Coronary artery (tissue), 2 donors: ENCODE data around the gene CDH4.

Experiments used
- DNase-seq: peaks from one replicate; pipeline ENCODE4 v3.0.0-alpha.2; 2017; ENCODE audit warnings: low spot score
- H3K27ac ChIP-seq, 2 donors: fragments of 200-600 bp; sonication (generic); one replicate each; pipeline ENCODE4 v1.5.1; 2016 to 2019
- H3K4me3 ChIP-seq: fragments of 200-600 bp; sonication (generic); 2 replicates; pipeline ENCODE4 v1.5.1; 2016; ENCODE audit warnings: mild to moderate bottlenecking, moderate library complexity
- CTCF ChIP-seq: fragments of 200-600 bp; sonication (generic); IDR thresholded peaks from one replicate; pipeline ENCODE4 v1.5.1; 2019; ENCODE audit warnings: antibody characterized with exemption

CDH4 gene

GRCh38 chr20:61866165-61866564 is 614.1 kb downstream of the CDH4 start:
- DNase-seq, result no peak
- Histone ChIP-seq H3K4me3 (no peak overlapping the region), H3K27ac (no peak overlapping the region)
- no peak for TF ChIP-seq CTCF

DNA sequence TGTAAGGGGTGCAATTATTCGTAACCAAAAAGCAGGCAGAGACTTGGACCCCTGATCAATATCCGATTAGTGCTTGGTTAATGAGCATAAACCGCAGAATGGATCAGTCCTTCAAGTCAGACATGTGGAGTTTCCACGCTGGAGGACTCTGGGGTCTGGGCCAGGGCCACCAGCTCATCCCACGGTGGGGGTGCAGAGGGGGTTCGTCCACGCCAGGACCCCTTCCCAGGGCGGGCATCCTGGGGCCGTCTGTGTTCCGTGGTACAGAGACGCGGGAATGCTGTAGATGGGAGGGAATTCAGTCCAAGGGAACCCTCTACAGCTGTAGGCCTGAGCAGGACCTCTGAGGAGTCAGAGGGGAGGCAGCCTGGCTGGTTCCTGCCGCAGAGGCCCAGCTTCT is 615.9 kb downstream of the CDH4 start:
- Histone ChIP-seq H3K27ac (no peak overlapping the region), H3K4me3 (no peak overlapping the region)
- no peak for TF ChIP-seq CTCF
- no peak for DNase-seq

GRCh38 chr20:61868466-61869090 is 616.5 kb downstream of the CDH4 start:
- DNase-seq, result no peak
- Histone ChIP-seq H3K27ac (no peak overlapping the region), H3K4me3 (no peak overlapping the region)
- no peak for TF ChIP-seq CTCF

DNA sequence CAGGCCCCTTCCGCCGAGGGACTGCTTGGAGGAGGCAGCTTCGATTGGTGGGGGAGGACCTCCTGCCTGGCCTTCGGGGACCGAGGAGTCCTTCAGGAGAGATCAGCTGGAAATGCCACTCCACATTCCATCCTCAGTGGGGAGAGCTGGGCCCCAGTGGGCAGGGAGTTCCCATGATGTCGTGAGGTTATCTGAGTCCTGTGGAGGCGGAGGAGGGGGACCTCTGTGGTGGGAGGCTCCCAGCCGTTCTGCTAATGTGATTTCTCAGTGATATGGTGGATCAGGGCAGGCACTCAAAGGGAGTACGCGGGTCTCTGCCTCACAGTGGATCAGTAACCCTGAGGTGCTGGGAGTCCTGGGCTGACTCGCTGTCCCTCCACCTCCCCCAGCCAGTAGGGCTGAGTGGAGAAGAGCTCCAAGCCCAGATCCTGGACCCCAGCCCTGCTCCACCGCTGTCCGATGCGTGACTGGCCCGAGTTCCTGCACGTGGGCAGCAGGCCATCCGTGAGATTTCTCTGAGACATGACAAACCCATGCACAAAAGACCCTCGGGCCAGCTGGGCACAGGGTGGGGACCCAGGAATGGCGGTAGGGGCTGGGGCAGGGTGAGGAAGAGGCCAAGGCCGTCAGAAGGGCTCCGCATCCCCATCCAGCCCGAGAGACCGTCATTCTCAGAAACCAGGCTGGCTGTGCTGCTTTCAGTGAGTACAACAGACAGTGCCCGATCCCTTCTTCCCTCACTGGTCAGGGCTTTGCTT is 617.9 kb downstream of the CDH4 start:
- no peak for DNase-seq
- H3K4me3 ChIP-seq, result no peak overlapping the region
- no peak for TF ChIP-seq CTCF
- H3K27ac ChIP-seq, result no peak overlapping the region

DNA sequence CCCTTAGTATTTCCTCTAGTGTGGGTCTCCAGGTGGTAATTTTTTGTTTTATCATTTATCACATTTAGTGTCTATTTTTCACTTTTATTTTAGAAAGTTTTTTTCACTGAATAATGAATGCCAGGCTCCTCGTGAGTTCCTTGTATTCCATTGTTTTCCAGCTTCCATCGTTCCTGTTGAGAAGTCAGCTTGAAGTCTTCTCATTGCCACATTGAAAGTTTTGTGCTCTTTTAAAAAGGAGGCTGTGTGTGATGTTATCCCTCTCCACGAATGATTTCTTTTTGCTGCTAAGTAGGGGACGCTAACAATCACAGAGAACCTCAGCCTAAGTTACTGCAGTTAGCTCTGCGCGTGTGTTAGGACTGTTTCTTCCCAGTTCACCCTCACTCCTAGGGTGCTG is 619.1 kb downstream of the CDH4 start:
- no peak for TF ChIP-seq CTCF
- no peak for DNase-seq
- no peak overlapping the region for H3K27ac ChIP-seq
- H3K4me3 ChIP-seq, result no peak overlapping the region

DNA sequence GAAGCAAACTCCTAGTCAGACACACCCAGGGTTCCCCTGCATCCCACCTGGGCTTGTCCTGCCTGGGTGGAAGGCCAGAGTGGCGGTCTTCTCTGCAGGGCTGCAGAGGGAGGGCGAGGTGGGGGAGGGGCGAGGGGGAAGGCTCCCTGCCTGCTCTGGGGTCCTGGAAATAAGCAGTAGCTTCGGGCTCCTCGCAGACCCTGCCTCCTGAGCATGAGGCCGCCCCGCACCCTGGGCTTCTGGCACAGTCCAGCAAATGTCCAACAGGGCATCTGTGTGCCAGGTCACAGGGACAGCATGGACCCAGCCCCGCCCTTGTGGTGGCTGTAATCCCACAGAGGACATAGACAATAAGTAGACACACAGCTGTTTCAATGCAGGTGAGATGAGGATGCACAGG is 619.9 kb downstream of the CDH4 start:
- no peak for DNase-seq
- no peak for TF ChIP-seq CTCF
- Histone ChIP-seq H3K4me3 (no peak overlapping the region), H3K27ac (no peak overlapping the region)

DNA sequence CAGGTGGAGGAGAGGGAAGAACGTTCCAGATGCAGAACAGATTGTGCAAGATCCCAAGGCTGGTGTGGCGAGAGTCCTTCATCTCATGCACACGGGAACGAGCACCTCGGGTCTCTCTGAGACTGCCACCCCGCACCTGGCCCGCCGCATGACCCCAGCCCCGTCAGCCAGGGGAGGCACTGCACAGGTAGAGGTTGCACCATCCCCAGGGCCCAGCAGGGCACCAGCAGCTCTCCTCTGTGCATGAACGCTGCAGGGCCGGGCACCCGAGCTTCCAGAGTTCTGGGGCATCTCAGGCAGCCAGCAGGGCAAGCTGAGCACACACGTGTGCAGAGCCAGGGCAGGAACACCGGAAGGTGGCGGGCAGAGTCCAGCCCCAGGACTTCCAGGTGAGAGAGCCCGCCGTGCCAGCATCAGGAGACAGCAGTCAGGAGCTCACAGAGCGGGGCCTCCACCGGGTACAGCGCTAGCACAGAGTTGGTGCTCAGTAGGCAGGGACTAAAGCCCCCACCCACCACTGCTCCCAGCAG is 620.4 kb downstream of the CDH4 start:
- TF ChIP-seq CTCF, result no peak
- H3K27ac ChIP-seq, result no peak overlapping the region
- DNase-seq, result no peak
- no peak overlapping the region for H3K4me3 ChIP-seq
